Mammary epithelial cell (primary cell): ENCODE measurements around the gene DNM2.

Experiments
- CTCF ChIP-seq, 2 donors: IDR thresholded peaks in 1 of 2; conservative IDR thresholded peaks in 1 of 2; 2 replicates each; pipeline ENCODE4 v1.5.1; 2011 to 2012; ENCODE audit warnings: inconsistent platforms in 2 of 2, low read length in 2 of 2, mild to moderate bottlenecking in 2 of 2, control low read depth in 1 of 2, low read depth in 1 of 2; ENCODE audit not compliant: insufficient read depth in 1 of 2; ENCODE audit errors: extremely low read depth in 1 of 2
- EZH2 ChIP-seq: IDR thresholded peaks from 2 replicates; pipeline ENCODE4 v1.6.1; 2012; ENCODE audit warnings: low read length, inconsistent platforms, borderline replicate concordance

- TF ChIP-seq EZH2 (no peak), CTCF (conservative IDR thresholded peaks at IDR 0.05 in 1 of 2, IDR thresholded peaks at IDR 0.05 in 1 of 2; ENCODE audit: extremely low read depth in 1 of 2, insufficient read depth in 1 of 2, low read depth in 1 of 2, low read length in 2 of 2) (peak in 1 of 2 donors; percentile 15)
Measured at GRCh38 chr19:10820173-10820572, 102.3 kb downstream of the DNM2 start.
